Endothelial cell of umbilical vein (primary cell): ENCODE data around the gene EEF1G. TPM values are rescaled to one million over a fixed set of nuclear protein-coding genes. Genes with fewer than 3 reads are reported as not detected.

Experiments
- BruUV-seq: library from RNA; stranded (reverse); fragments of 400-500 nt; replicated peaks from 2 replicates; lab custom pipeline; 2021; lab: Mats Ljungman, UMichigan
- CTCF ChIA-PET: fragments of 300-600, 350-600 bp; sonication (Branson Sonifier 250); formaldehyde crosslinking; loops from one replicate; lab custom pipeline; 2021; ENCODE audit warnings: antibody characterized with exemption, inconsistent platforms; lab: Charles Lee
- POLR2A ChIA-PET: fragments of 300-600, 350-600 bp; sonication (Branson Sonifier 250); formaldehyde crosslinking; loops from one replicate; lab custom pipeline; 2021; ENCODE audit warnings: antibody characterized with exemption, inconsistent platforms; lab: Charles Lee
- DNase-seq: peaks from one replicate; pipeline ENCODE4 v3.0.0-alpha.2; 2011; ENCODE audit warnings: low read depth, low spot score
- FAIRE-seq: peaks from 2 replicates; lab custom pipeline; 2011; peaks lifted over from hg19 to GRCh38; lab: Jason Lieb, UNC
- H2AFZ ChIP-seq: 2 replicates; pipeline ENCODE4 v1.6.0; 2012; ENCODE audit warnings: low read depth, low read length, control low read depth, inconsistent platforms
- H3K27ac ChIP-seq: 2 replicates; pipeline ENCODE4 v1.5.1; 2011; ENCODE audit warnings: low read depth, mild to moderate bottlenecking, control low read depth, low read length, moderate library complexity; ENCODE audit not compliant: insufficient read depth
- H3K27me3 ChIP-seq, 2 experiments: 2 replicates each; pipeline versions ENCODE4 v1.6.0 to v1.6.1; 2011; ENCODE audit warnings: low read length in 2 of 2, mixed read lengths in 1 of 2; ENCODE audit not compliant: control insufficient read depth in 2 of 2, insufficient read depth in 2 of 2
- H3K36me3 ChIP-seq, 2 experiments: 2 replicates in 1 of 2; 3 replicates in 1 of 2; pipeline ENCODE4 v1.5.1; 2011; ENCODE audit warnings: low read length in 2 of 2, mild to moderate bottlenecking in 1 of 2, moderate library complexity in 1 of 2; ENCODE audit not compliant: control insufficient read depth in 2 of 2, insufficient read depth in 2 of 2; ENCODE audit errors: extremely low read depth in 1 of 2
- H3K4me1 ChIP-seq: 3 replicates; pipeline ENCODE4 v1.5.1; 2011; ENCODE audit warnings: mild to moderate bottlenecking, low read length; ENCODE audit not compliant: control insufficient read depth, insufficient read depth; ENCODE audit errors: extremely low read depth
- H3K4me2 ChIP-seq: 2 replicates; pipeline ENCODE4 v1.6.1; 2011; ENCODE audit warnings: low read length, control low read depth, mixed read lengths; ENCODE audit not compliant: insufficient read depth
- H3K4me3 ChIP-seq, 3 experiments: fragments of 200-600 bp in 1 of 3; sonication (generic), shearing (Covaris generic) in 1 of 3; replicated peaks in 1 of 3; 2 replicates each; pipeline ENCODE4 v1.5.1; 2011 to 2016; ENCODE audit warnings: control low read depth in 3 of 3, low read length in 3 of 3, mild to moderate bottlenecking in 2 of 3, inconsistent platforms in 1 of 3, low read depth in 1 of 3, moderate library complexity in 1 of 3; ENCODE audit not compliant: insufficient read depth in 1 of 3
- H3K79me2 ChIP-seq: 2 replicates; pipeline ENCODE4 v1.6.0; 2012; ENCODE audit warnings: low read length, inconsistent platforms; ENCODE audit not compliant: control insufficient read depth, insufficient read depth
- H3K9ac ChIP-seq: replicated peaks from 2 replicates; pipeline ENCODE3; 2011; ENCODE audit warnings: low read length, control low read depth; ENCODE audit not compliant: insufficient read depth; ENCODE audit errors: extremely low read depth
- H3K9me1 ChIP-seq: replicated peaks from 3 replicates; pipeline ENCODE4 v1.6.0; 2011; ENCODE audit warnings: mild to moderate bottlenecking, low read length; ENCODE audit not compliant: control insufficient read depth, insufficient read depth; ENCODE audit errors: extremely low read depth
- H3K9me3 ChIP-seq: replicated peaks from 2 replicates; pipeline ENCODE4 v1.5.1; 2012; ENCODE audit warnings: low read length, inconsistent platforms; ENCODE audit not compliant: control insufficient read depth, insufficient read depth
- H4K20me1 ChIP-seq: replicated peaks from 2 replicates; pipeline ENCODE3; 2011; ENCODE audit warnings: mild to moderate bottlenecking, low read length; ENCODE audit not compliant: control insufficient read depth, insufficient read depth; ENCODE audit errors: extremely low read depth
- EZH2 ChIP-seq: IDR thresholded peaks from 2 replicates; pipeline ENCODE4 v1.6.1; 2012; ENCODE audit warnings: borderline replicate concordance, low read depth, mild to moderate bottlenecking, moderate library complexity, low read length, inconsistent platforms; ENCODE audit not compliant: severe bottlenecking
- FOS ChIP-seq: IDR thresholded peaks from 2 replicates; pipeline ENCODE4 v1.6.1; 2011; ENCODE audit warnings: mild to moderate bottlenecking, low read length, moderate library complexity, borderline replicate concordance; ENCODE audit not compliant: insufficient read depth
- GATA2 ChIP-seq: IDR thresholded peaks from 2 replicates; pipeline ENCODE4 v1.7.0; 2011; ENCODE audit warnings: low read depth, mild to moderate bottlenecking, moderate library complexity, mixed read lengths, low read length; ENCODE audit not compliant: insufficient read length, insufficient read depth
- JUN ChIP-seq: IDR thresholded peaks from 2 replicates; pipeline ENCODE4 v1.6.1; 2011; ENCODE audit warnings: borderline replicate concordance, low read depth; ENCODE audit not compliant: insufficient read length, insufficient read depth
- MYC ChIP-seq: IDR thresholded peaks from one replicate; pipeline ENCODE4 v1.6.1; 2011; ENCODE audit warnings: mild to moderate bottlenecking, low read depth, low read length
- POLR2A ChIP-seq: IDR thresholded peaks from 2 replicates; pipeline ENCODE4 v1.6.1; 2012; ENCODE audit warnings: low read depth, mild to moderate bottlenecking, control low read depth, low read length
- POLR2AphosphoS5 ChIP-seq: IDR thresholded peaks from 2 replicates; pipeline ENCODE4 v1.6.1; 2012; ENCODE audit warnings: low read depth, mild to moderate bottlenecking, control low read depth, low read length, moderate library complexity; ENCODE audit not compliant: insufficient read depth
- dilution Hi-C: fragments of 300-500 bp; cut with MboI; formaldehyde crosslinking; loops from one replicate; pipeline ENCODE4 v1.15.0; 2019; ENCODE audit warnings: low sequenced_read_pairs; ENCODE audit not compliant: extremely low pct_ligation_motif_present
- intact Hi-C: fragments of 100-400 bp; cut with micrococcal nuclease; formaldehyde crosslinking; loops from one replicate; pipeline ENCODE4 v1.10.0; 2022
- polyA plus RNA-seq, 4 experiments: library from polyadenylated mRNA; depleted of rRNA in 3 of 4; stranded (reverse) in 3 of 4; unstranded in 1 of 4; fragments of >200 nt; gene quantifications; 2 replicates each; pipeline versions ENCODE4 v1.2.1 to v1.2.3, GENCODE V29; 2011 to 2012; ENCODE audit warnings: missing spikeins in 1 of 4
- total RNA-seq: library from RNA; stranded (reverse); gene quantifications from 2 replicates; pipeline ENCODE4 v1.2.3, GENCODE V29; 2021
- TF ChIP-seq, protein P1 (sequence below), 2 donors: IDR thresholded peaks; 1 replicate in 1 of 2; 2 replicates in 1 of 2; pipeline ENCODE4 v1.5.1; 2011; ENCODE audit warnings: low read length in 2 of 2, mild to moderate bottlenecking in 2 of 2, moderate library complexity in 2 of 2, control low read depth in 1 of 2, inconsistent platforms in 1 of 2, low read depth in 1 of 2; ENCODE audit not compliant: insufficient read depth in 1 of 2; ENCODE audit errors: extremely low read depth in 1 of 2
- TF ChIP-seq, protein P2 (sequence below): IDR thresholded peaks from 2 replicates; pipeline ENCODE4 v1.6.1; 2011; ENCODE audit not compliant: insufficient read depth, insufficient read length

The EEF1G gene
- total and polyA plus RNA-seq, 2 donors (not counting 3 experiments of a cell fraction or from before 2014, with no cell fraction given) = 1,341 to 2,133 TPM

GRCh38 chr11:62610403-62610802 is 36.7 kb upstream of the EEF1G start:
- ChIA-PET CTCF (interaction anchor here (0.7 to 5.7 kb wide), 7 partner anchors 9 to 186 kb away, joined by 3 to 48 read pairs (median 6); partner anchors contain the start of genes GANAB, MTA2 and TUT1), POLR2A (no interaction called here)
- H3K27me3 ChIP-seq = no peaks in the 10 kb centered on the region
- no peaks in the 10 kb centered on the region for H3K9me3 ChIP-seq
- intact Hi-C loops (loop anchor here (5.0 kb wide), 1 partner anchor 213 kb away; no protein-coding TSS in a partner anchor), dilution Hi-C loops (no loop called here)
- H3K27ac ChIP-seq = no peak overlapping the region
- H3K4me1 ChIP-seq = peaks cover 22% of the 10 kb centered on the region
- no peaks in the 10 kb centered on the region for H3K9me1 ChIP-seq
- no peak overlapping the region for H2AFZ ChIP-seq
- peaks cover 14% of the 10 kb centered on the region for H3K79me2 ChIP-seq
- BruUV-seq = no TSS peak
- no peak overlapping the region for H3K9ac ChIP-seq
- FAIRE-seq = no peak
- no peak for DNase-seq
- H3K4me2 ChIP-seq = no peak overlapping the region
- no peak overlapping the region for H3K4me3 ChIP-seq
- peaks cover 0 to 14% of the 10 kb centered on the region in 2 experiments for H3K36me3 ChIP-seq
- TF ChIP-seq POLR2AphosphoS5 (no peak), FOS (no peak), MYC (no peak), POLR2A (no peak), EZH2 (no peak), JUN (no peak), GATA2 (no peak)
- TF ChIP-seq, protein P1, sequence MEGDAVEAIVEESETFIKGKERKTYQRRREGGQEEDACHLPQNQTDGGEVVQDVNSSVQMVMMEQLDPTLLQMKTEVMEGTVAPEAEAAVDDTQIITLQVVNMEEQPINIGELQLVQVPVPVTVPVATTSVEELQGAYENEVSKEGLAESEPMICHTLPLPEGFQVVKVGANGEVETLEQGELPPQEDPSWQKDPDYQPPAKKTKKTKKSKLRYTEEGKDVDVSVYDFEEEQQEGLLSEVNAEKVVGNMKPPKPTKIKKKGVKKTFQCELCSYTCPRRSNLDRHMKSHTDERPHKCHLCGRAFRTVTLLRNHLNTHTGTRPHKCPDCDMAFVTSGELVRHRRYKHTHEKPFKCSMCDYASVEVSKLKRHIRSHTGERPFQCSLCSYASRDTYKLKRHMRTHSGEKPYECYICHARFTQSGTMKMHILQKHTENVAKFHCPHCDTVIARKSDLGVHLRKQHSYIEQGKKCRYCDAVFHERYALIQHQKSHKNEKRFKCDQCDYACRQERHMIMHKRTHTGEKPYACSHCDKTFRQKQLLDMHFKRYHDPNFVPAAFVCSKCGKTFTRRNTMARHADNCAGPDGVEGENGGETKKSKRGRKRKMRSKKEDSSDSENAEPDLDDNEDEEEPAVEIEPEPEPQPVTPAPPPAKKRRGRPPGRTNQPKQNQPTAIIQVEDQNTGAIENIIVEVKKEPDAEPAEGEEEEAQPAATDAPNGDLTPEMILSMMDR (IDR thresholded peaks at IDR 0.05; ENCODE audit: extremely low read depth in 1 of 2, insufficient read depth in 1 of 2, low read depth in 1 of 2, low read length in 2 of 2) = no peak
- TF ChIP-seq, protein P2, sequence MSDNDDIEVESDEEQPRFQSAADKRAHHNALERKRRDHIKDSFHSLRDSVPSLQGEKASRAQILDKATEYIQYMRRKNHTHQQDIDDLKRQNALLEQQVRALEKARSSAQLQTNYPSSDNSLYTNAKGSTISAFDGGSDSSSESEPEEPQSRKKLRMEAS = no peak
- H4K20me1 ChIP-seq = no peaks in the 10 kb centered on the region
